Testis (tissue), 2 donors: ENCODE results near the gene UBAC2.

Source experiments
- POLR2A ChIP-seq: fragments of 450-650 bp; IDR thresholded peaks from one replicate; pipeline ENCODE4 v1.6.1; 2017; ENCODE audit warnings: antibody characterized with exemption, mild to moderate bottlenecking, moderate library complexity
- TF ChIP-seq, protein P1 (sequence below), 3 experiments: fragments of 450-650 bp in 2 of 3; fragments of 200-600 bp in 1 of 3; sonication (generic) in 1 of 3; IDR thresholded peaks; one replicate each; pipeline ENCODE4 v1.5.1; 2016 to 2019; ENCODE audit warnings: antibody characterized with exemption in 3 of 3, mild to moderate bottlenecking in 2 of 3, moderate library complexity in 1 of 3

DNA sequence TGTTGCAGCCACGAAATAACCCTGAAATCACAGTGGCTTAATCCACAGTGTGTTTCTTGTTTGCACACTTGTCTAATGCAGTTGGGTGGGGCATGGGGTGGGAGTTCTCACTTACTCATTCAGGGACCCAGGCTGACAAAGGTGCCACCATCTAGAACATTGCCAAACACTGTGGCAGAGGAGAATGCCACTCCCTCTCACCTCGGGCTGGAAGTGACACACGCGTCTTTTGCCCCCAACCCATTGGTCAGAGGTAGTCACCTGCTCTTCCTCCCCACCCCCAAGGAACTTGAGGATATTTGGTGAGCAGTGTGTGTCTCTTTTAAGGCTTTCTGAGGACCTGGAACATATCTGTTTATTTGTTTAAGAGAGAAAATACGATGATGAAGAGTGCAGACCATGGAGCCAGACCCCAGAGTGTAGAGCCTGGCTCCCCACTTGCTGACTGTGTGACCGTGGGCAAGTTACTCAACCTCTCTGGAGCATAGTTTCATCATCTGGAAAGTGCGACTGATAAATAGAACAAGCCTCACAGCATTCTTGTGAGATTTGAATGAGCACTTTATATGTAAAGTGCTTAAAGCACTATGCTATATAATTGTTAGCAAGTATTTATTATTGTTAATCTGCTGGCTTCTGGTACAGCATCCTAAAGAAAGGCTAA is 89.2 kb downstream of the UBAC2 start:
- TF ChIP-seq, protein P1, sequence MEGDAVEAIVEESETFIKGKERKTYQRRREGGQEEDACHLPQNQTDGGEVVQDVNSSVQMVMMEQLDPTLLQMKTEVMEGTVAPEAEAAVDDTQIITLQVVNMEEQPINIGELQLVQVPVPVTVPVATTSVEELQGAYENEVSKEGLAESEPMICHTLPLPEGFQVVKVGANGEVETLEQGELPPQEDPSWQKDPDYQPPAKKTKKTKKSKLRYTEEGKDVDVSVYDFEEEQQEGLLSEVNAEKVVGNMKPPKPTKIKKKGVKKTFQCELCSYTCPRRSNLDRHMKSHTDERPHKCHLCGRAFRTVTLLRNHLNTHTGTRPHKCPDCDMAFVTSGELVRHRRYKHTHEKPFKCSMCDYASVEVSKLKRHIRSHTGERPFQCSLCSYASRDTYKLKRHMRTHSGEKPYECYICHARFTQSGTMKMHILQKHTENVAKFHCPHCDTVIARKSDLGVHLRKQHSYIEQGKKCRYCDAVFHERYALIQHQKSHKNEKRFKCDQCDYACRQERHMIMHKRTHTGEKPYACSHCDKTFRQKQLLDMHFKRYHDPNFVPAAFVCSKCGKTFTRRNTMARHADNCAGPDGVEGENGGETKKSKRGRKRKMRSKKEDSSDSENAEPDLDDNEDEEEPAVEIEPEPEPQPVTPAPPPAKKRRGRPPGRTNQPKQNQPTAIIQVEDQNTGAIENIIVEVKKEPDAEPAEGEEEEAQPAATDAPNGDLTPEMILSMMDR (IDR thresholded peaks at IDR 0.05), result no peak
- TF ChIP-seq POLR2A, result no peak
